22Rv1 (cell line): Measurements from ENCODE around the gene SCAP.

ENCODE experiments used
- CTCF ChIP-seq: fragments of 450-650 bp; IDR thresholded peaks from 2 replicates; pipeline ENCODE4 v1.5.1; 2017; ENCODE audit warnings: mild to moderate bottlenecking
- ZFX ChIP-seq: fragments of 450-650 bp; IDR thresholded peaks from 2 replicates; pipeline ENCODE4 v1.6.1; 2017; ENCODE audit warnings: antibody characterized with exemption, borderline replicate concordance

GRCh38 chr3:47491186-47491585 is 15.4 kb upstream of the SCAP start:
- TF ChIP-seq CTCF (no peak), ZFX (no peak)
